Thyroid gland (tissue), 4 donors: Measurements from ENCODE around the gene P3H3. TPM values are rescaled to one million over a fixed set of nuclear protein-coding genes. Genes with fewer than 3 reads are reported as not detected.
A peak's percentile ranks its signal among the peaks of the same experiment; 100 is the strongest.

Source experiments
- DNase-seq, 2 donors: peaks; one replicate each; pipeline ENCODE4 v3.0.0-alpha.2; 2019
- H3K27ac ChIP-seq, 3 donors: fragments of 200-600 bp; sonication (generic); 1 replicate in 2 of 3; 2 replicates in 1 of 3; pipeline ENCODE4 v1.5.1; 2016 to 2019; ENCODE audit warnings: mild to moderate bottlenecking in 1 of 3, moderate library complexity in 1 of 3
- H3K27me3 ChIP-seq: fragments of 200-600 bp; sonication (generic); one replicate; pipeline ENCODE4 v1.5.1; 2019
- H3K36me3 ChIP-seq, 2 donors: fragments of 200-600 bp; sonication (generic); one replicate each; pipeline ENCODE4 v1.5.1; 2016 to 2019
- H3K4me1 ChIP-seq, 2 donors: fragments of 200-600 bp; sonication (generic); one replicate each; pipeline ENCODE4 v1.5.1; 2017 to 2019
- H3K4me3 ChIP-seq, 3 donors: fragments of 200-600 bp; sonication (generic); replicated peaks in 1 of 3; 1 replicate in 2 of 3; 2 replicates in 1 of 3; pipeline ENCODE4 v1.5.1; 2016; ENCODE audit warnings: mild to moderate bottlenecking in 1 of 3
- H3K9me3 ChIP-seq: fragments of 200-600 bp; sonication (generic); one replicate; pipeline ENCODE4 v1.5.1; 2017
- CTCF ChIP-seq, 6 experiments: fragments of 200-600 bp in 3 of 6; fragments of 450-650 bp in 3 of 6; sonication (generic) in 3 of 6; IDR thresholded peaks; one replicate each; pipeline ENCODE4 v1.5.1; 2016 to 2019; ENCODE audit warnings: antibody characterized with exemption in 6 of 6, mild to moderate bottlenecking in 2 of 6, inconsistent platforms in 1 of 6, moderate library complexity in 1 of 6
- POLR2A ChIP-seq, 2 donors: fragments of 450-650 bp; IDR thresholded peaks; one replicate each; pipeline ENCODE4 v1.6.1; 2017; ENCODE audit warnings: antibody characterized with exemption in 2 of 2, mild to moderate bottlenecking in 2 of 2, moderate library complexity in 1 of 2
- WGBS, 2 donors: methylation state at CpG; one replicate each; pipeline ENCODE4 v1.1.5; 2017; 5-methylcytosine and 5-hydroxymethylcytosine counted together
- intact Hi-C: fragments of 100-400 bp; cut with DNase I; formaldehyde crosslinking; loops from one replicate; pipeline ENCODE4 v1.15.1; 2023
- total RNA-seq, 4 donors: library from RNA; depleted of rRNA; stranded (reverse); fragments of >200 nt; gene quantifications; one replicate each; pipeline ENCODE4 v1.2.3, GENCODE V29; 2016

P3H3 gene
- total RNA-seq, result 10 to 100 TPM; 13.6 to 27.9 (median 20.3) TPM

DNA sequence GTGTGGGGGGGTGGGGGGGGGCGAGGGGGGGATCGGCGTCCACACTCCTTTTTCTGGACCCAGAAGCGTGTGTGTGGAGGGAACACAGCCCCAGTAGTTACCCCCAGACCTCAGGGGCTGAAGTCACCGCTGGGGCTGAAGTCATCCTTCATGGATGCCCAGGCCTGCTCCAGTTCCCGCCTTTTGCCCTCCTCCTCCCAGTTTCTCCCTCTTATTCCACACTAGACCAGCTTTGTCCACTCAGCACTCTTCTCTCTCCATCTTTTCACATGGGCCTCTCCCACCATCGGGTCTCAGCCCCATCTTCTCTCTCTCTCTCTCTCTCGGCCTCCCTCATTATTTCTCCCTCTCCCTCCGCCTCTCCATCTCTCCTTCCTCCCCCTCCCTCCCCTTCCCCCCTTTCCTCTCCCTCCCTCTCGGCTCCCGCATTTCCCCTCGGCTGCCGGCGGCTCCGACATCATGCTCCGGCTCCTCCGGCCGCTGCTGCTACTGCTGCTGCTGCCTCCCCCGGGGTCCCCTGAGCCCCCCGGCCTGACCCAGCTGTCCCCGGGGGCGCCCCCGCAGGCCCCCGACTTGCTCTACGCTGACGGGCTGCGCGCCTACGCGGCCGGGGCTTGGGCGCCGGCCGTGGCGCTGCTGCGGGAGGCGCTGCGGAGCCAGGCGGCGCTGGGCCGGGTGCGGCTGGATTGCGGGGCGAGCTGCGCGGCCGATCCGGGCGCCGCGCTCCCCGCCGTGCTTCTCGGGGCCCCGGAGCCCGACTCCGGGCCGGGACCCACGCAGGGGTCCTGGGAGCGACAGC is at the start of gene P3H3:
TSS of gene P3H3 (plus strand) at position 426 of the 799 bp plus-strand sequence. CDS start at position 460, 34 bp downstream.
- peak within 1 kb of the TSS; percentile 61 to 93 (median 88) for H3K4me3 ChIP-seq
- peak; percentile 25 to 35 for DNase-seq
- TF ChIP-seq CTCF (IDR thresholded peaks at IDR 0.05) (peak in 1 of 6 experiments; percentile 18), POLR2A (IDR thresholded peaks at IDR 0.05) (peak in 1 of 2 donors; percentile 24)
- 2% methylated on average over 22 to 24 of the region's 60 CpGs for WGBS, 2 donors
- H3K4me1 ChIP-seq, result peaks cover 8 to 11% of the 10 kb centered on the region in 2 donors
- H3K27me3 ChIP-seq, result no peaks in the 10 kb centered on the region
- no peaks in the 10 kb centered on the region for H3K9me3 ChIP-seq
- intact Hi-C loops, result no loop called here
- H3K27ac ChIP-seq, result peak within 1 kb of the TSS; percentile 70 to 80 (median 73)
- no peaks in the 10 kb centered on the region for H3K36me3 ChIP-seq

DNA sequence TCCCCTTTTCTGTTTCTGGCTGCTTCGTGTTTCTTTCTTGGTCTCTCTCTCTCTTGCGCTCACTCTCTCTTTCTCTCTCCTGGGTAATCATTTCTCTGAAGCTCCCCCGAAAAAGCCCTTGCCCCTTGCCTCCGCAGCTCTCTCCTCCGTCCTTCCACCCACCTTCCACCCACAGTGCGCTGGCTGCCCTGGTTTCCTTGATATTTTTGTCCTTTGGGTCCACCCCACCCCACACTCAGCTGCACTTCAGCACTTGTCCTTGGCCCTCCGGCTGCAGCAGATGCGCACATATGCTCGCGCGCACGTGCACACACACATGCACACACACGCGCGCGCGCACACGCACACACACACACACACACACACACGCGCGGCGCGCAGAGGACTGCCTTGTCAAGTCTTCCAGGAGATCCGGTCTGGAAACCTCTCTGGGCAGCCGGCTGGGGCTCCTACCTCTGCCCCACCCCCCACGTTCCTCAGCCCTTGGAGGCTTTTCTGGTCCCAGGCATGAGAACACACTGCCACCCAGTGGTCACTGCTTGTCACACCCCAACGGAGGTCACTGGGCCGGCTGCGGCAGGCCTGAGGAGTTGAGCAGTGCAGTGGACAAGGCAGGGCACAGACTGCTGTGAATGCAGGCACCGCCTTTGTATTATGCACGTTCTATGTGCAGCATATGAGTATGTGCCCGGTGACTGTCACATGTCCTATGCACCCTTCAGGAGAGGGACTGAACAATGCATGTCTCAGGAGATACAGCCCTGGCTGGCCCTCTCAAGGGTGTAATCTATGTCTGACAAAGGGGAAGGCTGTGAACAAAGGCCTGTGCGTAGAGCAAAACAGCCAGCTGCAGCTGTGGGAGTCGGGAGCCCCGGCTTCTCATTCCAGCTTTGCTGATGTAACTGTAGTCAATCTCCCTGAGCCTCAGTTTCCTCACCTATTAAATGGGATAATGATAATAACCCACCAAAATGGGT is 49.3 kb upstream of the P3H3 start:
- 5 to 7% methylated on average over 31 to 32 of the region's 35 CpGs for WGBS, 2 donors
- Histone ChIP-seq H3K27ac (peak overlapping the region in 1 of 3 donors; percentile 60), H3K9me3 (no peaks in the 10 kb centered on the region), H3K36me3 (no peaks in the 10 kb centered on the region), H3K4me1 (peaks cover 6 to 7% of the 10 kb centered on the region in 2 donors), H3K27me3 (no peaks in the 10 kb centered on the region), H3K4me3 (peak overlapping the region in 1 of 3 donors; percentile 31)
- intact Hi-C loops, result loop anchor here (2.0 to 5.0 kb wide), 2 partner anchors 24 to 162 kb away; no protein-coding TSS in a partner anchor
- peak; percentile 98 to 99 for DNase-seq
- TF ChIP-seq CTCF (IDR thresholded peaks at IDR 0.05) (peak; percentile 69 to 99 (median 98)), POLR2A (IDR thresholded peaks at IDR 0.05) (no peak)

- H3K4me3 ChIP-seq, result no peak overlapping the region
- peaks cover 6 to 7% of the 10 kb centered on the region in 2 donors for H3K4me1 ChIP-seq
- WGBS, 2 donors, result 86% methylated on average over 6 of the region's 6 CpGs
- no peaks in the 10 kb centered on the region for H3K36me3 ChIP-seq
- no peaks in the 10 kb centered on the region for H3K27me3 ChIP-seq
- DNase-seq, result no peak
- H3K9me3 ChIP-seq, result no peaks in the 10 kb centered on the region
- intact Hi-C loops, result loop anchor here (2.0 to 5.0 kb wide), 3 partner anchors 25 to 163 kb away; no protein-coding TSS in a partner anchor
- no peak for TF ChIP-seq CTCF (IDR thresholded peaks at IDR 0.05)
- no peak for TF ChIP-seq POLR2A (IDR thresholded peaks at IDR 0.05)
- H3K27ac ChIP-seq, result no peak overlapping the region
Observed at GRCh38 chr12:6779708-6780432, 48.3 kb upstream of the P3H3 start.

DNA sequence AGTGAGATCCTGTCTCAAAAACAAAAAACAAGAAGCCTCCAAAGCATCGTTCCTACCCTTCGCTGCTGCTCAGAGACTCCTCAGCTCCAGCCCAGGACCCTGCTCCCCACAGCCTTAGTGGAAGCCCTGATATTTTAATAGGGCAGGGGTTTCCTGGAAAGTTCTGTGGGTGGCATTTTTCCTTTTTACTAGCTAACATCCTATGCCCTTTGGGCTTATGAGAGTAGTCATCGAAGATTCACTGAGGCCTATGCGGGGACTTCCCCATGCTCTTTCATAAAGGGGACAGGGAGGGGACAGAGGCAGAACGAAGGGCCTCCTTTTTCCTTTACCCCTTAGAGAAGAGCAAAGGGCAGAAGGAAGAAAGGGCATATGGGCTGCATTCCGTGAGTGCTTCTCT is 47.6 kb upstream of the P3H3 start:
- no peak overlapping the region for H3K4me3 ChIP-seq
- no peak overlapping the region for H3K27ac ChIP-seq
- intact Hi-C loops, result loop anchor here (5.0 kb wide), 1 partner anchor 48 kb away; no protein-coding TSS in a partner anchor
- DNase-seq, result no peak
- H3K36me3 ChIP-seq, result no peaks in the 10 kb centered on the region
- H3K4me1 ChIP-seq, result peaks cover 6 to 7% of the 10 kb centered on the region in 2 donors
- WGBS, 2 donors, result 86 to 93% methylated on average over 6 of the region's 6 CpGs
- H3K9me3 ChIP-seq, result no peaks in the 10 kb centered on the region
- no peaks in the 10 kb centered on the region for H3K27me3 ChIP-seq
- TF ChIP-seq CTCF (IDR thresholded peaks at IDR 0.05) (no peak), POLR2A (IDR thresholded peaks at IDR 0.05) (no peak)
